ENCODE measurements around the gene C3orf80.
A peak's percentile ranks its signal among the peaks of the same experiment; 100 is the strongest.
"Not testable (repeated sequence)": the region's sequence is repeated elsewhere in the genome, so short reads cannot be mapped to it uniquely, and the experiment has no call there.

The C3orf80 gene
- long read RNA-seq, transcript C3orf80-201 (1 exons, 2,718 nt) = major isoform, 5 of 5 reads
- long read RNA-seq, partial matches to known transcripts = 0 of 5 reads
- long read RNA-seq, other reads (novel, unspliced or antisense) = 0 of 5 reads

- Histone ChIP-seq H3K27me3 (ENCODE audit: insufficient read depth, poor library complexity, severe bottlenecking) (peaks cover 11% of the 10 kb centered on the region), H3K27ac (replicated peaks) (no peak within 1 kb of the TSS), H3K4me3 (replicated peaks; ENCODE audit: insufficient read depth, low read length) (peak within 1 kb of the TSS; percentile 44)
- TF ChIP-seq GABPA (IDR thresholded peaks at IDR 0.05; ENCODE audit: low read depth) (no peak), SPI1 (IDR thresholded peaks at IDR 0.05; ENCODE audit: borderline replicate concordance, low read depth) (no peak), POLR2AphosphoS5 (IDR thresholded peaks at IDR 0.05; ENCODE audit: low read depth) (no peak)
- TF ChIP-seq, protein P1, sequence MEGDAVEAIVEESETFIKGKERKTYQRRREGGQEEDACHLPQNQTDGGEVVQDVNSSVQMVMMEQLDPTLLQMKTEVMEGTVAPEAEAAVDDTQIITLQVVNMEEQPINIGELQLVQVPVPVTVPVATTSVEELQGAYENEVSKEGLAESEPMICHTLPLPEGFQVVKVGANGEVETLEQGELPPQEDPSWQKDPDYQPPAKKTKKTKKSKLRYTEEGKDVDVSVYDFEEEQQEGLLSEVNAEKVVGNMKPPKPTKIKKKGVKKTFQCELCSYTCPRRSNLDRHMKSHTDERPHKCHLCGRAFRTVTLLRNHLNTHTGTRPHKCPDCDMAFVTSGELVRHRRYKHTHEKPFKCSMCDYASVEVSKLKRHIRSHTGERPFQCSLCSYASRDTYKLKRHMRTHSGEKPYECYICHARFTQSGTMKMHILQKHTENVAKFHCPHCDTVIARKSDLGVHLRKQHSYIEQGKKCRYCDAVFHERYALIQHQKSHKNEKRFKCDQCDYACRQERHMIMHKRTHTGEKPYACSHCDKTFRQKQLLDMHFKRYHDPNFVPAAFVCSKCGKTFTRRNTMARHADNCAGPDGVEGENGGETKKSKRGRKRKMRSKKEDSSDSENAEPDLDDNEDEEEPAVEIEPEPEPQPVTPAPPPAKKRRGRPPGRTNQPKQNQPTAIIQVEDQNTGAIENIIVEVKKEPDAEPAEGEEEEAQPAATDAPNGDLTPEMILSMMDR (IDR thresholded peaks at IDR 0.05; ENCODE audit: insufficient read depth, low read length) = no peak
- TF ChIP-seq, protein P2, sequence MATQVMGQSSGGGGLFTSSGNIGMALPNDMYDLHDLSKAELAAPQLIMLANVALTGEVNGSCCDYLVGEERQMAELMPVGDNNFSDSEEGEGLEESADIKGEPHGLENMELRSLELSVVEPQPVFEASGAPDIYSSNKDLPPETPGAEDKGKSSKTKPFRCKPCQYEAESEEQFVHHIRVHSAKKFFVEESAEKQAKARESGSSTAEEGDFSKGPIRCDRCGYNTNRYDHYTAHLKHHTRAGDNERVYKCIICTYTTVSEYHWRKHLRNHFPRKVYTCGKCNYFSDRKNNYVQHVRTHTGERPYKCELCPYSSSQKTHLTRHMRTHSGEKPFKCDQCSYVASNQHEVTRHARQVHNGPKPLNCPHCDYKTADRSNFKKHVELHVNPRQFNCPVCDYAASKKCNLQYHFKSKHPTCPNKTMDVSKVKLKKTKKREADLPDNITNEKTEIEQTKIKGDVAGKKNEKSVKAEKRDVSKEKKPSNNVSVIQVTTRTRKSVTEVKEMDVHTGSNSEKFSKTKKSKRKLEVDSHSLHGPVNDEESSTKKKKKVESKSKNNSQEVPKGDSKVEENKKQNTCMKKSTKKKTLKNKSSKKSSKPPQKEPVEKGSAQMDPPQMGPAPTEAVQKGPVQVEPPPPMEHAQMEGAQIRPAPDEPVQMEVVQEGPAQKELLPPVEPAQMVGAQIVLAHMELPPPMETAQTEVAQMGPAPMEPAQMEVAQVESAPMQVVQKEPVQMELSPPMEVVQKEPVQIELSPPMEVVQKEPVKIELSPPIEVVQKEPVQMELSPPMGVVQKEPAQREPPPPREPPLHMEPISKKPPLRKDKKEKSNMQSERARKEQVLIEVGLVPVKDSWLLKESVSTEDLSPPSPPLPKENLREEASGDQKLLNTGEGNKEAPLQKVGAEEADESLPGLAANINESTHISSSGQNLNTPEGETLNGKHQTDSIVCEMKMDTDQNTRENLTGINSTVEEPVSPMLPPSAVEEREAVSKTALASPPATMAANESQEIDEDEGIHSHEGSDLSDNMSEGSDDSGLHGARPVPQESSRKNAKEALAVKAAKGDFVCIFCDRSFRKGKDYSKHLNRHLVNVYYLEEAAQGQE (IDR thresholded peaks at IDR 0.05; ENCODE audit: insufficient replicate concordance, low read depth) = no peak
- peak in 1 of 2 experiments; percentile 53 for DNase-seq (ENCODE audit: low read depth in 1 of 2, low spot score in 1 of 2)
Observed at GRCh38 chr3:160225176-160226025, at the start of gene C3orf80. Gene C3orf80, plus strand, starts transcription at chr3:160225422. Its CDS starts 214 bp downstream, at chr3:160225636.

- peaks cover 3% of the 10 kb centered on the region for H3K27me3 ChIP-seq (ENCODE audit: insufficient read depth, poor library complexity, severe bottlenecking)
- H3K4me3 ChIP-seq (replicated peaks; ENCODE audit: insufficient read depth, low read length) = no peak overlapping the region
- no peak for DNase-seq (ENCODE audit: low read depth in 1 of 2, low spot score in 1 of 2)
- TF ChIP-seq POLR2AphosphoS5 (IDR thresholded peaks at IDR 0.05; ENCODE audit: low read depth) = no peak
- TF ChIP-seq, protein P1 (IDR thresholded peaks at IDR 0.05; ENCODE audit: insufficient read depth, low read length) = no peak
- TF ChIP-seq, protein P2 (IDR thresholded peaks at IDR 0.05; ENCODE audit: insufficient replicate concordance, low read depth) = no peak
- no peak for TF ChIP-seq SPI1 (IDR thresholded peaks at IDR 0.05; ENCODE audit: borderline replicate concordance, low read depth)
- TF ChIP-seq GABPA (IDR thresholded peaks at IDR 0.05; ENCODE audit: low read depth) = no peak
- H3K27ac ChIP-seq (replicated peaks) = no peak overlapping the region
Observed at GRCh38 chr3:160176923-160177322, 48.3 kb upstream of the C3orf80 start.

- H3K27me3 ChIP-seq (ENCODE audit: insufficient read depth, poor library complexity, severe bottlenecking); H3K27ac ChIP-seq (replicated peaks); H3K4me3 ChIP-seq (replicated peaks; ENCODE audit: insufficient read depth, low read length); DNase-seq (ENCODE audit: low read depth in 1 of 2, low spot score in 1 of 2): not testable (repeated sequence)
Observed at GRCh38 chr3:160178661-160179060, 46.6 kb upstream of the C3orf80 start.

DNA sequence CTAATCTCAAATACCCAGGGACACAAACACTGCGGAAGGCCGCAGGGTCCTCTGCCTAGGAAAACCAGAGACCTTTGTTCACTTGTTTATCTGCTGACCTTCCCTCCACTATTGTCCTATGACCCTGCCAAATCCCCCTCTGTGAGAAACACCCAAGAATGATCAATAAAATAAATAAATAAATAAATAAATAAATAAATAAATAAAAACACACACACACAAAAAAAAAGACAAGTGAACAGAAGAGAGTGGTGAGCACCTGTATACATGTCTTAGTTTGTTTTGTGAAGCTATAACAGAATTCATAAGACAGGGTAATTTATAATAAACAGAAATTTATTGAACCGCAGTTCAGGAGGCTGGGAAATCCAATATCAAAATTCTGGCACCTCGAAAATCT, 45.8 kb upstream of the C3orf80 start:
- not testable (repeated sequence) for DNase-seq (ENCODE audit: low read depth in 1 of 2, low spot score in 1 of 2); H3K27me3 ChIP-seq (ENCODE audit: insufficient read depth, poor library complexity, severe bottlenecking); H3K27ac ChIP-seq (replicated peaks); H3K4me3 ChIP-seq (replicated peaks; ENCODE audit: insufficient read depth, low read length)

Data from HL-60 (cell line).